Measurements from ENCODE around the gene CPO. TPM values are rescaled to one million over a fixed set of nuclear protein-coding genes. Genes with fewer than 3 reads are reported as not detected.

Gene CPO
- total RNA-seq, 1 donor from 2014 or later: not detected

- no peak for DNase-seq (ENCODE audit: low read depth)
- TF ChIP-seq, protein P1, sequence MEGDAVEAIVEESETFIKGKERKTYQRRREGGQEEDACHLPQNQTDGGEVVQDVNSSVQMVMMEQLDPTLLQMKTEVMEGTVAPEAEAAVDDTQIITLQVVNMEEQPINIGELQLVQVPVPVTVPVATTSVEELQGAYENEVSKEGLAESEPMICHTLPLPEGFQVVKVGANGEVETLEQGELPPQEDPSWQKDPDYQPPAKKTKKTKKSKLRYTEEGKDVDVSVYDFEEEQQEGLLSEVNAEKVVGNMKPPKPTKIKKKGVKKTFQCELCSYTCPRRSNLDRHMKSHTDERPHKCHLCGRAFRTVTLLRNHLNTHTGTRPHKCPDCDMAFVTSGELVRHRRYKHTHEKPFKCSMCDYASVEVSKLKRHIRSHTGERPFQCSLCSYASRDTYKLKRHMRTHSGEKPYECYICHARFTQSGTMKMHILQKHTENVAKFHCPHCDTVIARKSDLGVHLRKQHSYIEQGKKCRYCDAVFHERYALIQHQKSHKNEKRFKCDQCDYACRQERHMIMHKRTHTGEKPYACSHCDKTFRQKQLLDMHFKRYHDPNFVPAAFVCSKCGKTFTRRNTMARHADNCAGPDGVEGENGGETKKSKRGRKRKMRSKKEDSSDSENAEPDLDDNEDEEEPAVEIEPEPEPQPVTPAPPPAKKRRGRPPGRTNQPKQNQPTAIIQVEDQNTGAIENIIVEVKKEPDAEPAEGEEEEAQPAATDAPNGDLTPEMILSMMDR (IDR thresholded peaks at IDR 0.05; ENCODE audit: insufficient read depth, low read length, severe bottlenecking): no peak
- FAIRE-seq: no peak
Observed at GRCh38 chr2:206990360-206990759, 51.0 kb downstream of the CPO start.

GRCh38 chr2:206991070-206991469, 51.8 kb downstream of the CPO start:
- no peak for DNase-seq (ENCODE audit: low read depth)
- FAIRE-seq: no peak
- no peaks in the 10 kb centered on the region for H3K27me3 ChIP-seq (ENCODE audit: control insufficient read depth, insufficient read depth, low read length)
- TF ChIP-seq, protein P1 (IDR thresholded peaks at IDR 0.05; ENCODE audit: insufficient read depth, low read length, severe bottlenecking): no peak
- H3K36me3 ChIP-seq (ENCODE audit: control insufficient read depth, insufficient read depth, low read length): no peaks in the 10 kb centered on the region
- H3K4me3 ChIP-seq (ENCODE audit: low read depth, low read length): no peak overlapping the region

More at GRCh38 chr2:206990360-206990759, 51.0 kb downstream of the CPO start:
- Histone ChIP-seq H3K27me3 (ENCODE audit: control insufficient read depth, insufficient read depth, low read length) (no peaks in the 10 kb centered on the region), H3K36me3 (ENCODE audit: control insufficient read depth, insufficient read depth, low read length) (no peaks in the 10 kb centered on the region), H3K4me3 (ENCODE audit: low read depth, low read length) (no peak overlapping the region)

DNA sequence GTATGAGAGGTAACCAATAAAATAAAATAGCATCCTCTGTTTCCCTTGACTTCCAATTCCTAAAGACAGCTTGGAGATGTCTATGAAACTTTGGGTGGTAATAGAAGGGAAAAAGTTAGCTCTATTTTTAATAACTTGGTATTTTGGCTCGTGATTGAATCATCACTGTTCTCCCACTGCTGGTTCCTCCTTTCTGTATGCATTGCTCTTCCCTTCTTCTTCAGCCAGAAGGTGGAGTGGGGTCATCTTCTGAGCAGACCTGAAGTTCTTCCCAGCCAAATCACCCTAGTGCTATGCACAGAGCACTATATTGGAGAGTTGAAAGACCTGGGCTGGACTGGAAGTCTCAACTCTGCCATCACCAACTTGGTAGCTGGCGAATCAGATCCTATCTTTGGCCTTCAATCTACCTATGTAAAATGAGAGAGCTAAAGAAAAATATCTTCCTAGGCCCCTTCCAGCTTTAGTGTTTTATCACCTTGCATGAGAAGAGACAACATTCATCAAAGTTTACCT, 54.1 kb downstream of the CPO start:
- Histone ChIP-seq H3K4me3 (ENCODE audit: low read depth, low read length) (no peak overlapping the region), H3K36me3 (ENCODE audit: control insufficient read depth, insufficient read depth, low read length) (no peaks in the 10 kb centered on the region), H3K27me3 (ENCODE audit: control insufficient read depth, insufficient read depth, low read length) (no peaks in the 10 kb centered on the region)
- TF ChIP-seq, protein P1 (IDR thresholded peaks at IDR 0.05; ENCODE audit: insufficient read depth, low read length, severe bottlenecking): no peak
- no peak for FAIRE-seq
- no peak for DNase-seq (ENCODE audit: low read depth)

DNA sequence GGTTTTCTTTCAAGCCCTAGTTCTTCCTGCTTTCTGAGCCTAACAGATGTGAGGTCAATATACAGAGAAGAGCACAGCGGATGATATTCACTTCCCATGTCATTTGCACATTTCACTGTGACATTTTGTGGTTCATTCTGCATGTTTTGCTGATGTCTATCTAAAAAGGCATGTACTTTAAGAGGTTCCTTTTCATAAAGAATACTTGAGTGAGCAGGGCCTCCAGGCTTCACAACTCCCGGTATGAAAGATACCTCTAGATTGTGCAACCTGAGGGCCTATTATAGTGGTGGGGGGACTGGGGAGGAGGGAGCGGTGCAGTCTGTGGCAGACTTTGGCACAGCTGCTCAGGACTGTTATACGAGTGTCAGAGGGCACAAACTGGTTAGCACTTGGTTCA, 54.6 kb downstream of the CPO start:
- Histone ChIP-seq H3K36me3 (ENCODE audit: control insufficient read depth, insufficient read depth, low read length) (no peaks in the 10 kb centered on the region), H3K27me3 (ENCODE audit: control insufficient read depth, insufficient read depth, low read length) (no peaks in the 10 kb centered on the region), H3K4me3 (ENCODE audit: low read depth, low read length) (no peak overlapping the region)
- DNase-seq (ENCODE audit: low read depth) (no peak), FAIRE-seq (no peak)
- TF ChIP-seq, protein P1 (IDR thresholded peaks at IDR 0.05; ENCODE audit: insufficient read depth, low read length, severe bottlenecking): no peak

DNA sequence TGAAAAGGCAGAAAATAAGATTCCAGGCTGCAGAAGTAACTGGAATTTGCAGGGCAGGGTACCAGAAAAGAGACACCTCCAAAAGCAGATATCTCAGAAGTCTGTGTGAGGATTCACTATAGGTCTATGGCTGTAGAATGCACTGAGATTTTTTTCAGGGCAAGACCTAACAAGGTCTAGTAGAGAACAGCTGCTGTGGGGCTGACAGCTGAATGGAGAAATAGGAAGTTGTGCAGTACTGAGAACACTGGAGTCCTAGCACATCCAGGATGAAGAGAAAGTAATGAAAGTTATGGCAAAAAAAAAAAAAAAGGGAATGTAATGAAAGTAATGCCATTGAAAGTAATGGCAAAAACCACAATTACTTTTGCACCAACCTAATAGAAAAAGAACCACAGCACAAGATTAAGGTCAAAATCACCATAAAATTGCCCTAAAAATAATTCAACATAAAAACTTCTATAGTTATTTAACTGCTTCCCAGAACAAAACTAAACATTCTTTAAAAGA, 57.3 kb downstream of the CPO start:
- TF ChIP-seq, protein P1 (IDR thresholded peaks at IDR 0.05; ENCODE audit: insufficient read depth, low read length, severe bottlenecking): no peak
- Histone ChIP-seq H3K4me3 (ENCODE audit: low read depth, low read length) (no peak overlapping the region), H3K36me3 (ENCODE audit: control insufficient read depth, insufficient read depth, low read length) (no peaks in the 10 kb centered on the region), H3K27me3 (ENCODE audit: control insufficient read depth, insufficient read depth, low read length) (no peaks in the 10 kb centered on the region)
- FAIRE-seq: no peak
- no peak for DNase-seq (ENCODE audit: low read depth)
